HEK293 (cell line): ENCODE results near the gene NCKAP5.

ENCODE experiments used
- HOXD13 ChIP-seq: sonication (generic); formaldehyde crosslinking; IDR thresholded peaks from 2 replicates; pipeline ENCODE4 v1.8.0; 2022; ENCODE audit warnings: missing genetic modification reagents, borderline replicate concordance
- RBAK ChIP-seq: fragments of 450-650 bp; formaldehyde crosslinking; IDR thresholded peaks from 2 replicates; pipeline ENCODE4 v1.5.1; 2016; ENCODE audit warnings: missing biosample characterization, missing genetic modification characterization
- ZIC2 ChIP-seq: fragments of 450-650 bp; formaldehyde crosslinking; IDR thresholded peaks from 2 replicates; pipeline ENCODE4 v1.5.1; 2016; ENCODE audit warnings: missing biosample characterization, missing genetic modification characterization
- ZNF121 ChIP-seq: fragments of 450-650 bp; formaldehyde crosslinking; IDR thresholded peaks from 2 replicates; pipeline ENCODE4 v1.5.1; 2016; ENCODE audit warnings: missing biosample characterization, missing genetic modification characterization
- ZNF518A ChIP-seq: fragments of 450-650 bp; formaldehyde crosslinking; conservative IDR thresholded peaks from 2 replicates; pipeline ENCODE4 v1.5.1; 2016; ENCODE audit warnings: low read depth, missing biosample characterization, missing genetic modification characterization
- ZSCAN30 ChIP-seq: fragments of 450-650 bp; IDR thresholded peaks from 2 replicates; pipeline ENCODE4 v1.5.1; 2018; ENCODE audit warnings: missing biosample characterization, mild to moderate bottlenecking, missing genetic modification characterization, moderate library complexity
- TF ChIP-seq, protein P1 (sequence below): fragments of 450-650 bp; formaldehyde crosslinking; IDR thresholded peaks from 2 replicates; pipeline ENCODE4 v1.5.1; 2016; ENCODE audit warnings: missing biosample characterization, missing genetic modification characterization
- TF ChIP-seq, protein P2 (sequence below): fragments of 450-650 bp; formaldehyde crosslinking; IDR thresholded peaks from 2 replicates; pipeline ENCODE4 v1.5.1; 2016; ENCODE audit warnings: missing biosample characterization, missing genetic modification characterization

DNA sequence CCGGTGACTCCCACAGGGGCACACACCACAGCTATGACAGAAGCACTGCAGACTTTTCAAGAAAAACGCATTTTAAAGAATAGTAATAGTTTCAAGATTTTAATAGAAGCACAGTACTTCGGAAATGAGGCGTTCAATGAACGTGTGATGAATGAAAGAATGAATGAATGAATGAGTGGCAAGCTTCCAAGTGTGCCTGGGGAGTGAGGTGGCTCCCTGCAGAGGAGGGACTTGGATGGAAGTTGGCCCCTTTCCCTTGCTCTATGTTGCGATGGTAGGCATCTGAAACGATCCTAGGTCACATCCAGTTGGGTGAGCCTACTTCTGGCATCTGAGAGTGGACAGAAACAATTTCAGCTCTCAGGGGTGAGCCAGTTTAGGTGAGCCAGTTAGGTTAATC lies 65.6 kb downstream of the NCKAP5 start:
- TF ChIP-seq ZIC2 (tag by site-specific recombination): no peak
- TF ChIP-seq ZNF121: no peak
- TF ChIP-seq ZSCAN30 (tag by site-specific recombination): no peak
- TF ChIP-seq, protein P1, sequence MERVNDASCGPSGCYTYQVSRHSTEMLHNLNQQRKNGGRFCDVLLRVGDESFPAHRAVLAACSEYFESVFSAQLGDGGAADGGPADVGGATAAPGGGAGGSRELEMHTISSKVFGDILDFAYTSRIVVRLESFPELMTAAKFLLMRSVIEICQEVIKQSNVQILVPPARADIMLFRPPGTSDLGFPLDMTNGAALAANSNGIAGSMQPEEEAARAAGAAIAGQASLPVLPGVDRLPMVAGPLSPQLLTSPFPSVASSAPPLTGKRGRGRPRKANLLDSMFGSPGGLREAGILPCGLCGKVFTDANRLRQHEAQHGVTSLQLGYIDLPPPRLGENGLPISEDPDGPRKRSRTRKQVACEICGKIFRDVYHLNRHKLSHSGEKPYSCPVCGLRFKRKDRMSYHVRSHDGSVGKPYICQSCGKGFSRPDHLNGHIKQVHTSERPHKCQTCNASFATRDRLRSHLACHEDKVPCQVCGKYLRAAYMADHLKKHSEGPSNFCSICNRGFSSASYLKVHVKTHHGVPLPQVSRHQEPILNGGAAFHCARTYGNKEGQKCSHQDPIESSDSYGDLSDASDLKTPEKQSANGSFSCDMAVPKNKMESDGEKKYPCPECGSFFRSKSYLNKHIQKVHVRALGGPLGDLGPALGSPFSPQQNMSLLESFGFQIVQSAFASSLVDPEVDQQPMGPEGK (tag by site-specific recombination): no peak
- TF ChIP-seq, protein P2, sequence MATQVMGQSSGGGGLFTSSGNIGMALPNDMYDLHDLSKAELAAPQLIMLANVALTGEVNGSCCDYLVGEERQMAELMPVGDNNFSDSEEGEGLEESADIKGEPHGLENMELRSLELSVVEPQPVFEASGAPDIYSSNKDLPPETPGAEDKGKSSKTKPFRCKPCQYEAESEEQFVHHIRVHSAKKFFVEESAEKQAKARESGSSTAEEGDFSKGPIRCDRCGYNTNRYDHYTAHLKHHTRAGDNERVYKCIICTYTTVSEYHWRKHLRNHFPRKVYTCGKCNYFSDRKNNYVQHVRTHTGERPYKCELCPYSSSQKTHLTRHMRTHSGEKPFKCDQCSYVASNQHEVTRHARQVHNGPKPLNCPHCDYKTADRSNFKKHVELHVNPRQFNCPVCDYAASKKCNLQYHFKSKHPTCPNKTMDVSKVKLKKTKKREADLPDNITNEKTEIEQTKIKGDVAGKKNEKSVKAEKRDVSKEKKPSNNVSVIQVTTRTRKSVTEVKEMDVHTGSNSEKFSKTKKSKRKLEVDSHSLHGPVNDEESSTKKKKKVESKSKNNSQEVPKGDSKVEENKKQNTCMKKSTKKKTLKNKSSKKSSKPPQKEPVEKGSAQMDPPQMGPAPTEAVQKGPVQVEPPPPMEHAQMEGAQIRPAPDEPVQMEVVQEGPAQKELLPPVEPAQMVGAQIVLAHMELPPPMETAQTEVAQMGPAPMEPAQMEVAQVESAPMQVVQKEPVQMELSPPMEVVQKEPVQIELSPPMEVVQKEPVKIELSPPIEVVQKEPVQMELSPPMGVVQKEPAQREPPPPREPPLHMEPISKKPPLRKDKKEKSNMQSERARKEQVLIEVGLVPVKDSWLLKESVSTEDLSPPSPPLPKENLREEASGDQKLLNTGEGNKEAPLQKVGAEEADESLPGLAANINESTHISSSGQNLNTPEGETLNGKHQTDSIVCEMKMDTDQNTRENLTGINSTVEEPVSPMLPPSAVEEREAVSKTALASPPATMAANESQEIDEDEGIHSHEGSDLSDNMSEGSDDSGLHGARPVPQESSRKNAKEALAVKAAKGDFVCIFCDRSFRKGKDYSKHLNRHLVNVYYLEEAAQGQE (tag by site-specific recombination): no peak
- no peak for TF ChIP-seq RBAK (tag by site-specific recombination)
- no peak for TF ChIP-seq HOXD13 (CRISPR knock-in tag)
- no peak for TF ChIP-seq ZNF518A (tag by site-specific recombination)
